HG03039 (cell line): Measurements from ENCODE around the gene ABTB1.
"Not testable (repeated sequence)": the region's sequence is repeated elsewhere in the genome, so short reads cannot be mapped to it uniquely, and the experiment has no call there.

ENCODE experiments used
- ATAC-seq: cut with Tn5 transposase; IDR thresholded peaks from one replicate; pipeline ENCODE4 v1.9.1; 2021; ENCODE audit warnings: mild to moderate bottlenecking, moderate library complexity; ENCODE audit not compliant: unreplicated experiment

The ABTB1 gene

DNA sequence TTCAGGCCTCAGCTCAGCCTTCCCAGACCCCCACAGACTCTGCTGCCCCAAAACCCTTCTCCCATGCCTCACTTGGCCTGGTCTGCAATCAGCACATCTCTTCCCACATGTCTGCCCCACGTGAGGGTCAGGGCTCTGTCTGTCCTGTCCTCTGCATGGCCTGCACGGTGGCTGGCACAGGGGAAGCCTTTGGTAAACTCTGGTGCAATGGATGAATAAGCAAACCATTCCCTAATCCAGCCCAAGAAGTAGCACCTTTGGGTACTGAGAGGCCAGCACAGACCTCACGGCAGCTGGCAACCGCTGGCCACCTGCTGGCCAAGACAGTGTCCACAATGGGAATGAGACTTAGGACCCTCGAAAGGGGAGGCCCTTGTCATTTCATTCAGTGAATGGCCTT lies 27.7 kb downstream of the ABTB1 start:
- ATAC-seq: no peak

DNA sequence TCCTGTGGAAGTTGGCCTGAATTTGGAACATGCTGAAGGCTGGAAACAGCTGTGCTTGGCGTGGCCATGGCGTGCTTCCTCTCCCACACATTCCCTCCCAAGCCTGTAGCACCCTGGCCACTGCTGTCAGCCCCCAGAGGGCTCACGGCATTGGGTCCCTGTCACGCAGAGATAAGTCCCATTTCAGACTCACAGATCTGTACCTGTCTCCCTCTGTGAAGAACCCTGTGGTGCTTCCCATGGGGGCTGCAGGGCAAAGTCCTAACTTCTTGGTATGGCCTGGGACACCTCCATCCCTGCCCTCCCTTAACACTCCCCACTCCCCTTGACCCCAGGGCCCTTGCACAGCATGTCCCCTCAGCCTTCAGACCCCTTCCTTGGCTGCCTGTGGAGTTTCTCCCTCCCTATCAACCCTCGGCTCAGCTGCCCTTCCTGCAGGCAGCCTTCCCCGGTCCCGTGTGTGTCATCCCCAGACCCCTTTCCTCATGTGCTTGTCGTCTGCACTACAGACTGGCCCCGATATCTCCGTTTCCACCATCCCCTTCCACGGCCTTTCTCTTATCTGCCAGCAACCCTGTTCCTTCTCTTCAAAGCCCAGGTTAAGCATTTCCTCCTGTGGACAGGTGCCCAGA lies 28.6 kb downstream of the ABTB1 start:
- ATAC-seq: no peak

DNA sequence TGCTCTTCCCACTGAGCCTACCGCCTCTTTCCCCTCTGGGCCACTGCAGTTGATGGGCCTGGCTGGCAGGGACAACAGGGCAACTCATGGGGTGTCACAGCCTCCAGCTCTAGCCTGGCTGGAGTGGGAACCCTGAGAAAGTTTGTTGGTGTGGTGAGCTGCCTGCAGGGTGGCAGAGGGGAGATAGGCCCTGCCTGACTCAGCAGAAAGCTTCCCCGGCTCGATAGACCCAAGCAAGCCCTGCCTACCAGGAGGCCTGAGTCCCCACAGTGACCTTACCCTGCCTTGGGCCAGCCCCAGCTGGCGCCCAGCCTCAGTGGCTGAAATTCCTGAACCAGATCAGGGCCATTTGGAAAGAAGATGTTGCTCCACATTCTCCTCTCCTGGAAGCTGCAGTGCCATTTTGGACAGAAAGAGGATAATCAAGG lies 29.4 kb downstream of the ABTB1 start:
- ATAC-seq: no peak

DNA sequence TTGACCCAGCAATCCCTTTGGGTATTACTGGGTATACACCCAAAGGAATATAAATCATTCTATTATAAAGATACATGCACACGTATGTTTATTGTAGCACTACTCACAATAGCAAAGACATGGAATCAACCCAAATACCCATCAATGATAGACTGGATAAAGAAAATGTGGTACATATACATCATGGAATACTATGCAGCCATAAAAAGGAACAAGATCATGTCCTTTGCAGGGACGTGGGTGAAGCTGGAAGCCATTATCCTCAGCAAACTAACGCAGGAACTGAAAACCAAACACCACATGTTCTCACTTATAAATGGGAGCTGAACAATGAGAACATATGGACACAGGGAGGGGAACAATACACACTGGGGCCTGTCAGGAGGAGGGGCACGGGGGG lies 32.1 kb downstream of the ABTB1 start:
- ATAC-seq: not testable (repeated sequence)

DNA sequence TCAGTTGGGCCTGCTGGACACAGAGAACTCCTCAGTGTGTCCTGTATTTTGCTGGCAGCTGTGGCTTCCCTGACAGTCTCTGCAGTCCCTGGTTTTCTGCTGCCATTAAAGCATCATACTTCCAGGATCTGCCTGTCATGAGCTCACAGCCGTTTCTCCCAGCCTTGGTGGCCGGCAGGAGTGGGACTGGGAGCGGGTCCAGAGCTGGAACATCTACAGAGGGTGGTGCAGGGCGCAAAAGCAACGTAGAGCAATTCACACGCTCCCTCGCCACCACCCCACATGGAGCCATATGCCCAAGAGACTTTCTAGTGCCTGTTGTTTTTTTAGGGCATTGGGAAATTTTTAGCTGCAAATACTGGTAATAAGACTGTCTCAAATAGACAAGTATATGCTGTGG lies 33.6 kb downstream of the ABTB1 start:
- ATAC-seq: no peak

DNA sequence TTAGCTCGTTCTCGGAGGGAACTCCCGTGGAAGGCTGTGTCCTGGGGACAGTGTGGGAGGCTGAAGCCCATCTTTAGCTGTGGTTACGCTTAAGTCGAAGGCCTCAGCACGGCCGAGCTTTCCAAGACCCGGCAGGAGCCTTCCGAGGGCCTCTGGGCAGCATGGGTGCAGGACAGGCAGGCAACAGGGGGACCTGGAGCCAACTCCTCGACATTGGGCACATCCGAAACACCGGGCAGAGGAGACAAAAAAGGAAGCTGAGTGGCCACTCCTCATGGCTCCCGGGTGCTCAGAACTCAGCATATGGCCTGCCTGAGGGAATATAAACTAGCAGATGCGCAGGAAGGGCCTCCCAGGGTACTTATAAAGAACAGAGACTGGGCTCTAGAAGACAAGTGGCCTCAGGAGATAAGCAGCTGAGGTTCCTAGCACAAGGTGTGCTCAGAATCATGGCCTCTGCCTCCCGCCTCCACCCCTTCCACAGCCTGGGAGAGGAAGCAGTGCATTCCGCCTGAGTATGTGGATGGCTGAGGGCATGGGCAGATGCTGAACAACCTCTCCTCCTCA lies 34.1 kb downstream of the ABTB1 start:
- no peak for ATAC-seq

DNA sequence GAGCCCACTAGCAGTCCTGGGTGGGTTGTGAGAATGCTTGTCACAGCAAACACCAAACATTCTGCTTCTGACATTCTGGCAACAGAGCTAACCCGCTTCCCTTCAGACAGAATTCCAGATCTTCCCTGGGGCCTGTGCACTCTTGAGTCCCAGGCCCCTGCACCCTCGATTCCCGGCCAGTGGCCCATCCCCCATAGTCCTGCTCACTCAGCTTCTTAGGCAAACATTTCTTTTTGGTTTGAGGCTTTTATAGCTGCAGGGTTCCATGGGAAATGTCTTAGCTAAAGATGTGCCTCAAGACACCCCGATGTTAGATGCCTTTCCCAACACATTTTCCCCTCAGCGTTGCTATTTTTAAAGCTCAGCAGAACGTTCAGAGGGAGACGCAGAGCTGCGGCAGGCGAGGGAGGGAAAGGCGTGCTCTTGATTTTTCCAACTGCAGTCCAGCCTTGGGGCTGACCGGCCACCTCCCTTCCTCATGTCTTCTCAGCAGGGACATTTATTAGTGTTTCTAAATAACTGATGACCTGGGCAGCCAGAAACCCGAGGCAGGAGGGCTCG lies 35.2 kb downstream of the ABTB1 start:
- ATAC-seq: no peak

DNA sequence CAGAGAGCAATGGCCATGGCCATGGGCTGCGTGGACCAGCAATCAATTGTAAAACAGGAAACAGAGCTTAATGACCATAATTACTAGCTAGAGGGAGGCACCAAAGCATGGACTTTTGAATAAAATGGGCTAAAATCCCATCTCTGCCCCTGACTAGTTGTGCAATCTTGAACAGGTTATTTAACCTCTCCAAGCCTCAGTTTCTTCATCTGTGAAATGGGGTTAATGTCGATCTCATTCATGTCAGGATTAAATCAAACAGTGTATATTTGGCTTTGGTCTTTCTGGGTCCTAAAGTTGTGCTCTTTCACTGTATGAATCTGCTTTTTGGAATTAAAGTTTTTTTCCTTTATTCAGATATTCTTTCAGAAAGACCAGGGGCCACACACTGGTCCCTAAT lies 36.1 kb downstream of the ABTB1 start:
- no peak for ATAC-seq

DNA sequence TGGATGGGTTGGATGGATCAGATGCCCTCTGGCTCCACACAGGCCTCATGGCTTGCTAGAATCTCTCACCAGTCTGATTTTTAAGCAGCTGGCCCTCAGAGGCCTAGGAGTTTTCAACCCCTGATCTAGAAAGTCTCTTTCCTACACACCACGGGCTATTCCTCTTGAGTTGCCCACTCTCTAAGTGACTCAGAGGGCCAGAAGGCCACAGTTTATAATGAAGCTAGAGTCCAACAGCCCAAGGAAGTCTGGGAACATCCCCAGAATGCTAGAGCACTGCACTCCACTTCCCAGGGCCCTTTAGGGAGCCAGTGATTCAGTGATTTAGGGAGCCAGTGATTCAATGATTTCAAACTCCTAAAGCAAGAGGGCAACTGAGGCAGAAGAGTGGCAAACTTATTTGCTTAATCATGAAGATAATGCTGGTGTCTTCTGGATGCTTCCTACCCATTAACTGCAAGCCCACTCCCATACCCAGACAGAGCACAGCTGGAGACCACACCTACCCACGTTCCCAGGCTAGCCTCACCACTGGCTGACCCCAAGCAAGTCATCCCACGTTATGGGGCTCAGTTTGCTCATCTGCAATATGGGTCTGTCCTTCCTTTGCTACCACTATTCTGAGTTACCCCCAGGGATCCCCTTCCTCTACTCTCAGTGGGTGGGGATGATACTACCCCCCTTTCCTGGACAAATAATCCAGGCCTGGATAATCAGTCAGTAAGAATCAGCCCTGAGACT lies 36.7 kb downstream of the ABTB1 start:
- ATAC-seq: no peak

DNA sequence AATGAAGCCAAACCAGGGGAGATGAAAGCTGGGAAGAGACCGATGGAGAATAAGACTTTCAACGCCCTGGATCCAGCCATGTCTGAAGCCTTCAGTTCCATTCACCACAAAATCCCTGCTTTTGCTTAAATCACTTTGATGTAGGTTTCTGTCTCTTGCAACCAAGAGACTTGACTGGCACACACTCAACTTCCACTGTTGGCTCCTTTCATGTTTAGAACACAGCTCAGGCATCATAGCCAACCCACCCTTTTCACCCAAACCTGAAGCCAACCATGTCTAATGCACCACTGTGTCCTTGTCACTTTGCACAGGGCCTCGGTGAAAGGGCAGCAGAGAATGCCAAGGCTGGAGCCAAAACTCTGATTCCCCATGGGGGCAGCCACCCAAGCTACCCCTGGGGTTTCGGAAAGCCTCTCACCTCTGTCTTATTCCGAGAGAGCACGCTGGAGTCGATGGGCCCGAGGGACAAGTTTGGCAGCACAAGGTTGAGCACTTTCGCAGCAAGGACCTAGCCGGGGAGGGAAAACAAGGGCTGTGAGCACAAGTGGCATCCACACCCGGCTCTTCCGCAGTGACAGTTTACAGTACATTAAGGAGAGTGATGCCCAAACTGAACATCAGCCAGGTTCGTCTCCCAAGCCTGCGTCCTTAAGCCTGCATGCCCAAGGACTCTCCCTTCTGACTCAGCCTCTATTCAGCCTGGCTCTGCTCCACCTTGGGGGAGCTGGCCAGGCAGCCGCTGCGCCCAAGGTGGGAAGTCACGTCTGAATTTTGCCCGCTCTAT lies 37.6 kb downstream of the ABTB1 start:
- no peak for ATAC-seq

DNA sequence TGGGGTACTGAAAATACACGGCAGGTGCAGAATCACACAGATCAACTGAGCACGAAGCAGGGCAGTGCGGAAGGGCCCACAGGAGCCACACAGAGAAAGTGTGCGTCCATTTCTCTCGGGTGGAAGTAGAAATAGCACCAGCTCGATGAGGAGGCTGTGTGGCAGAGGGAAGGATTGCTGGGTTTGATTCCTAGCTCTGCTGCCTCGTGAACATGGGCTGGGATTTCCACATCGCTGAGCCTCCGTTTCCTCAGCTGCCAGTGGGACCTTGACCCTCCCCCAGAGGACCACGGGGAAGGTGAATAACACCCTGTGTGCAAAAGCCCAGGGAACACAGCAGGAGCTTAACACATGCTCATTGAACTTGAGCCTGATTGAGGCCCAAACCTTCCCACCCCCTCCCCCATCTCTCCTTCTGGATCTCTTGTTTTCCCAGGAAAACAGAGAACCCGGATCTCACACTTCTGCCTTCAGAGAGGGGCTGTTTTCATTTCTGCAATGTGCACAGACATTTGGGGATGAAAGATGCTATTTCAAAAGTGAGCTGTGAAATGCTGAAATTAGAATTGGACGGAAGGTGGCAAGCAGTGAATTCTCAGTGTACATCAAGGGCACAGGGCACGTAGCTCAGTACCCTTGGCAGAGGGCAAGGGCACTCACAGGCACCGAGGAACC lies 38.4 kb downstream of the ABTB1 start:
- no peak for ATAC-seq

DNA sequence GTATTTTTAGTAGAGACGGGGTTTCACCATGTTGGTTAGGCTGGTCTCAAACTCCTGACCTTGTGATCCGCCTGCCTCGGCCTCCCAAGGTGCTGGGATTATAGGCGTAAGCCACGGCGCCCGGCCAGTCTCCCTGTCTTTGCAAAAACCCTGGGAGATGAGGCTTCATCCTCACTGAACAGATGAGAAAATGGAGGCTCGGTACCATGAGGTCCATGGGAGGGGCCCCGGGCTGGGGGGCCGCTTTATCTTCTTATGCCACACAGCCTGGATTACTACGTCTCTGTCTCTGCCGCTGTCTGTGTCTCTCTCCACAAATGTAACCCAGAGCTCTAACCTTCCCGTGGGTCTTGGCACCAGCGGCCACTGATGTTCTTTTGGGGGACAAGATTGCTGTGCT lies 39.1 kb downstream of the ABTB1 start:
- no peak for ATAC-seq

DNA sequence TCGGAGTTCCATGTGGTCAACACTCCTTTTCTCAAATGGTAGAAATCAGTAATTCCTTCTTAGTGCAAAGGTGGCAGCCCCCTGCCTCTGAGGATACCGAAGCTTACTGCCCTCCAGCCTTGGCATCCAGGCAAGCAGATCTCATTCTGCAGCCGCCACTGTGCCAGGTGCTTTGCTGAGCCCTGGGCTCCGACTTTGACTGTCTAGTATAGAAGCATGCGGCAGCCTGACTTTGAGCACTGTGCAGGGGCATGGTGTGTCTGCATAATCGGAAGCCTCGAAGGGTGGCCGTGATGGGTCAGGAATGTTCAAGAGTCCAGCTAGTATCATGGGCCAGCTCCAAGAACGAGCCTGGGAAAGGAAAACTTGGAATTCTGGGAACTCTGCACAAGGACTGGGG lies 39.7 kb downstream of the ABTB1 start:
- ATAC-seq: no peak

DNA sequence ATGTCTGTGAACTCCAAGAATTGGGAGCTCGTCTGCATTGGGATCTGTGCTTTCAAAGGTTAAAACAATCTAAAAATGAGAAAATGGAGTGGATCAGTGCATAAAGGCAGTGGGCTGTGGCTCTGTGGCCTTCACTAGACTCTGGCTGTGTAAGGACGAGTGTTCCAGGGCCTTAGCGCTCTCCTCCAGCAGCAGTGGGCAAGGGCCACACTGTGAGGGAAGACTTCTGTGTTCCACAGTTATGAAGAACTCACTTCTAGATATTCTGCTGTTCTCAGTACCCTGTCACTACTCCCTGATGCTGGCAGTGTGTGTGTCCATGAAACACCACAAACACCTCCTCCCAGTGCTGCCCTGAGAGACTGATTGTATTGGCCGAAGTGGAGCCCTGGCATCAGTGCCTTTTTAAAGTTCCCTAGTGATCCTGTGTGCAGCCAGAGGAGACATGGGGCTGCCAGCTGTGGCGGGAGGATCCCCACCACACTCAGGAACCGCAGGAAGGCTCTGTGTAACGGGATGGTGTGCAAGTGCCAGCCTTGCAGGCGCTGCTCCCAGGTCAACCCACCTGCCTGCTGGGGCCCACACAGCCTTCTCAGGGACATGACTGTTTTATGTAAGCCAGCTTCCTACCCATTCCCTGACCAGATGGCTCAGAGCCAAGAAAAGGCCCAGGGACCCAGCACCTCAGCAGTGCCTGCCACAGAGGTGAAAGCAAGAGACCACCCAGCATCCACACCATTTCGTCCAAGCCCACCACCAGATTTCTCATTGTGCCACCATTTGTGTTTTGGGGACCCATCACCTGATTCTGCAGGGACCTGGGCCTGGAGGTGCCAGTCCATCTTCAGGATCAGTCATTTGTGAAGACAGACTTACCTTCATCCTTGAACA lies 40.4 kb downstream of the ABTB1 start:
- ATAC-seq: no peak

DNA sequence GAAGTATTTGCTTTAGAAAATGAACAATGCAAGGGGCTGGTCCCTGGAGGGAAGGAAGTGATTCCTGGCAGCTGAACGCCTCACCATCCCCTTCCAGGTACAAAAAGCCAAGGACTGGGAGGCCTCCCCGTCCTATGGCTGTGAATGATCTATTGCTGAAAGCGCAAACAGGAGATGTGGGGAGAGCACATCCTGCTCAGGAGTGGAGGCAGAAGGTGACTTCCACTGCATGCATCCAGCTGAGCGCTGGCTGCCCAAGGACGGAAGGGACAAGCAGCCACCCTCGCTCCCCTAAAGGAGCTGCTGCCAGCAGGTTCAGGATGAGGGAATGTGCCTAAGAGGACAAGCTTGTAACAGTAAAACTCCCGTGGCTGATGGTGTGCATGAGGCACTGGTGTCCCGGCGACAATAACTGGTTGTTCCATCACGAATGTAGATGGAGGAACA lies 41.4 kb downstream of the ABTB1 start:
- ATAC-seq: no peak

DNA sequence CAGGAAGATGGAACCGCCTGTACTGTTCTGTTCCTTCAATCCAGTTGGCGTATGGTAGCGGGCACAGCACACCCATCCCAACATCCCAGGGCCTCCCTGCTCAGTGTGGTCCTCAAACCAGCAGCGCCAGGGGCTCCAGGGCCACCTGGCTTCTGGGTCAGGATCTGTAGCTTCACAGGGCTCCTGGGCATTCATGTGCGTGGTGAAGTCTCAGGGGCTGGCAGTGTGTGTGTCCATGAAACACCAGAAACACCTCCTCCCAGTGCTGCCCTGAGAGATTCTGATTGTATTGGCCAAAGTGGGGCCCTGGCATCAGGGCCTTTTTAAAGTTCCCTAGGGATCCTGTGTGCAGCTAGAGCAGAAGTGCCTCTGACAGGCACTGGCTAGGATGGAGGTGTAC lies 42.1 kb downstream of the ABTB1 start:
- ATAC-seq: no peak

DNA sequence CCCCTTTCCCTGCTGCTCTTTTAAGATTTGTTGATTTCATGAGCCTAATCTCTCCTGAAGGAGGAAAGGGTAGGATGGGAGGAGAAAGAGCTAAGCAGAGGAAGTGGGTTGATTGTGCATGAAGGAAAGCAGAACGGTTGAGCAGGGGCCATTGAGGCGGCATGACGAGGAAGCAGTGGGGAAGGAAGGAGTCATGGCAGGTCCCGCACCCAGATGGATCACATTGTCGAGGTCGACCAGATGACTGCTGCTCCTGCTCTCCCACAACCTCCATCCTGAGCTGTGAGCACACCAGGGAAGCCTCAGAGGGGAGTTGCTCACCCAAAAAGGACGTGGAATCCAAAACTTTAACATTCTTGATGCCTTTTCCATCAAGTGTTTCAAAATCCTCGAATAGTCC lies 42.8 kb downstream of the ABTB1 start:
- ATAC-seq: no peak

DNA sequence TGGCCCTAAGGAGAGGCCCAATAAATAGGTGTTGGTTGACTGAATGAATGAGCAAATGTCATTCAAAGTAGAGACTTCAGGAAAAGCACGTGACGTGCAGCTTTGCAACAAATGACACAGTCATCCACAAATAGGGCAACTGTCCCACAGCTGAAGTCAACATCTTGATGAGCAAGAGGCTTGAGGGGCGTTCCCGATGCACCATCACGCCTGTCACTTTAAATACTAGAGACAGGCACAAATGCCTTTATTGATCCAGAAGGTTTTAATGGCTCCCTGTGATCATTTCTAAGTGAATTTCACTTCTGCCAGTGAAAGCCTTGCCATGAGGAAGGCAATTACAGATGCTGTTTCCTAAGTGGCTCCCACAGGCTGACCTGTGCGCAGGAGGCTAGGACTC lies 43.6 kb downstream of the ABTB1 start:
- ATAC-seq: no peak

DNA sequence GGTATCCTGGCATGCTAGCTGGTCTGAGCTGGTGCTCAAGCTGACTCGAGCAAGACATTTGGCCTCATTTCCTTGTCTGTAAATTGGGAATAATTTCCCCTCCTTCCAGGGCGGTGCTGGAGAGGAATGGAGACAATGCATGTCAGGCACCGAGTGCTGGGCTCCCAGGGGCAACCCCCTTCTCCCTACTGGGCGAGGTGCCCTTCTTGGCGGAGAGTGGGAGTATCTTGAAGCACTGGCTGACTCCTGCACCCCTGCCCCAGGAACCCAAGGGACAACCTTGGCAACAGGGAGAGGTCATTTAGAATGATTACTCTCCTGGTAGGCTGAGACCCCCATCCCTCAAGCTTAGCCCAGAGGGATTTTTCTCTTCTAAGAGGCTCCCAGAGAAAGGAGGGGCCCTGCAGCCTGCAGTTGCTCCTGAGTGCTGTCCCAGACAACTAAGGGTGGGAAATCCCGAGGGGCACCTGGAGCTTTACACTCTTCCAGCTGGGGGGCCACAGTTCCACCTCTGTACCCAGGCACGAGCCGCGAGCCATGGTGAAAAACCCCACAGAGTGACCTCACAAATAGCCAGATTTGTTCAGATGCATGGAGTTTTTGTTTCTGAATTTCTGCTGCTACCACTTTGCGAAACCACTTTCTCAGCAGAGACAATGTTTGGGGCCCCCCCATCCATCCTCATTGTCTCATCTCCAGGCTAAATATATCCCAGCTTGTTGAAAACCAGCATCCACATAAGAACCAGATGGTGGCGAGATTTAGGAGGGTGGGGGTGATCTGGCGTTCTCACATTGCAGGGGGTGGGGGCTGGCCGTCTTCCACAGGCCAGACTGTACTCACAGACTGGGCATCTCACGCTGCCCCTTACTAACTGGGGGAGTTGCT lies 44.8 kb downstream of the ABTB1 start:
- ATAC-seq: no peak
